Loucy (cell line): ENCODE data around the gene RFPL4AL1.

ENCODE experiments used
- H2AFZ ChIP-seq: fragments of 200-600 bp; sonication (generic); 2 replicates; pipeline ENCODE4 v1.6.0; 2016; ENCODE audit warnings: antibody characterized with exemption, mild to moderate bottlenecking, low read length, moderate library complexity
- H3F3A ChIP-seq: fragments of 200-600 bp; 2 replicates; pipeline ENCODE4 v1.6.0; 2016; ENCODE audit warnings: antibody characterized with exemption, low read depth, mild to moderate bottlenecking
- H3K27me3 ChIP-seq: fragments of 200-600 bp; sonication (generic); 2 replicates; pipeline ENCODE4 v1.6.1; 2014; ENCODE audit warnings: low read length, mild to moderate bottlenecking; ENCODE audit not compliant: insufficient read depth, poor library complexity, severe bottlenecking
- H3K36me3 ChIP-seq: fragments of 200-600 bp; sonication (generic); 2 replicates; pipeline ENCODE4 v1.6.1; 2016; ENCODE audit warnings: low read length; ENCODE audit not compliant: insufficient read depth
- H3K4me1 ChIP-seq: fragments of 200-600 bp; sonication (generic); 2 replicates; pipeline ENCODE4 v1.5.1; 2014; ENCODE audit warnings: low read length, mild to moderate bottlenecking; ENCODE audit not compliant: insufficient read depth, poor library complexity, severe bottlenecking
- H3K4me2 ChIP-seq: fragments of 200-600 bp; sonication (generic); 2 replicates; pipeline ENCODE4 v1.6.0; 2014; ENCODE audit warnings: antibody characterized with exemption, low read length, low read depth, mild to moderate bottlenecking; ENCODE audit not compliant: poor library complexity, severe bottlenecking
- H3K4me3 ChIP-seq: fragments of 200-600 bp; sonication (generic); 2 replicates; pipeline ENCODE4 v1.5.1; 2014; ENCODE audit warnings: low read length, mild to moderate bottlenecking, mixed read lengths; ENCODE audit not compliant: poor library complexity, severe bottlenecking
- H3K79me2 ChIP-seq: fragments of 200-600 bp; sonication (generic); 2 replicates; pipeline ENCODE4 v1.6.1; 2014; ENCODE audit warnings: low read length; ENCODE audit not compliant: insufficient read depth
- H3K9ac ChIP-seq: fragments of 200-600 bp; sonication (generic); 2 replicates; pipeline ENCODE4 v1.6.0; 2014; ENCODE audit warnings: mild to moderate bottlenecking, low read depth, low read length, moderate library complexity; ENCODE audit not compliant: poor library complexity, severe bottlenecking
- H3K9me2 ChIP-seq: fragments of 200-600 bp; sonication (generic); replicated peaks from 2 replicates; pipeline ENCODE4 v1.6.1; 2016; ENCODE audit warnings: low read depth, low read length, mixed read lengths
- H3K9me3 ChIP-seq: fragments of 200-600 bp; sonication (generic); 2 replicates; pipeline ENCODE4 v1.6.1; 2014; ENCODE audit warnings: mild to moderate bottlenecking, antibody characterized with exemption, low read length, low read depth; ENCODE audit not compliant: insufficient read depth
- H4K20me1 ChIP-seq: fragments of 200-600 bp; sonication (generic); 2 replicates; pipeline ENCODE4 v1.6.0; 2014; ENCODE audit warnings: antibody characterized with exemption, low read length, mild to moderate bottlenecking; ENCODE audit not compliant: insufficient read depth, poor library complexity, severe bottlenecking
- EZH2phosphoT487 ChIP-seq: fragments of 200-600 bp; IDR thresholded peaks from 2 replicates; pipeline ENCODE4 v1.6.1; 2018; ENCODE audit warnings: antibody characterized with exemption, mild to moderate bottlenecking, moderate library complexity, borderline replicate concordance
- TF ChIP-seq, protein P1 (sequence below): fragments of 200-600 bp; sonication (generic); conservative IDR thresholded peaks from 2 replicates; pipeline ENCODE4 v1.5.1; 2014; ENCODE audit warnings: mild to moderate bottlenecking, antibody characterized with exemption, low read length

RFPL4AL1 gene

DNA sequence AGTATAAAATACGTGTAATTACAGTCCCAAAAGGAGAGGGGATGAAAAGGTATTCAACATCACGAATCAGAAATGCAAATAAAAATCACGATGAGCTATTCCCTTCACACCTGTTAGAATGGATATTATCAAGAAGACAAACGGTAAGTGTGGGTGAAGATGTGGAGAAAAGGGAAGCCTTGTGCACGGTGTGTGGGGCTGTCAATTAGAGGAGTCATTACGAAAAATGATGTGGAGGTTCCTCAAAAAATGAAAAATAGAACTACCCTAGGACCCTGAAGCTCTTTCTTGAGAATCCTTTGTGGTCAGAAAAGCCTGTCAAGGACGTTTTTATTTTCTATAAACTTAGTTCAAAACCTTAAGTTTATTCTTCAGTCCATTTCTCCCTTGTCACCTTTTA lies 43.5 kb downstream of the RFPL4AL1 start:
- Histone ChIP-seq H3K4me1 (no peaks in the 10 kb centered on the region), H3K79me2 (no peaks in the 10 kb centered on the region), H2AFZ (no peak overlapping the region), H3K4me2 (no peak overlapping the region), H3K9ac (no peak overlapping the region), H3K27me3 (no peaks in the 10 kb centered on the region), H4K20me1 (no peaks in the 10 kb centered on the region), H3K9me2 (no peaks in the 10 kb centered on the region), H3F3A (no peaks in the 10 kb centered on the region), H3K9me3 (no peaks in the 10 kb centered on the region), H3K36me3 (no peaks in the 10 kb centered on the region), H3K4me3 (no peak overlapping the region)
- no peak for TF ChIP-seq EZH2phosphoT487
- TF ChIP-seq, protein P1, sequence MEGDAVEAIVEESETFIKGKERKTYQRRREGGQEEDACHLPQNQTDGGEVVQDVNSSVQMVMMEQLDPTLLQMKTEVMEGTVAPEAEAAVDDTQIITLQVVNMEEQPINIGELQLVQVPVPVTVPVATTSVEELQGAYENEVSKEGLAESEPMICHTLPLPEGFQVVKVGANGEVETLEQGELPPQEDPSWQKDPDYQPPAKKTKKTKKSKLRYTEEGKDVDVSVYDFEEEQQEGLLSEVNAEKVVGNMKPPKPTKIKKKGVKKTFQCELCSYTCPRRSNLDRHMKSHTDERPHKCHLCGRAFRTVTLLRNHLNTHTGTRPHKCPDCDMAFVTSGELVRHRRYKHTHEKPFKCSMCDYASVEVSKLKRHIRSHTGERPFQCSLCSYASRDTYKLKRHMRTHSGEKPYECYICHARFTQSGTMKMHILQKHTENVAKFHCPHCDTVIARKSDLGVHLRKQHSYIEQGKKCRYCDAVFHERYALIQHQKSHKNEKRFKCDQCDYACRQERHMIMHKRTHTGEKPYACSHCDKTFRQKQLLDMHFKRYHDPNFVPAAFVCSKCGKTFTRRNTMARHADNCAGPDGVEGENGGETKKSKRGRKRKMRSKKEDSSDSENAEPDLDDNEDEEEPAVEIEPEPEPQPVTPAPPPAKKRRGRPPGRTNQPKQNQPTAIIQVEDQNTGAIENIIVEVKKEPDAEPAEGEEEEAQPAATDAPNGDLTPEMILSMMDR, result no peak

DNA sequence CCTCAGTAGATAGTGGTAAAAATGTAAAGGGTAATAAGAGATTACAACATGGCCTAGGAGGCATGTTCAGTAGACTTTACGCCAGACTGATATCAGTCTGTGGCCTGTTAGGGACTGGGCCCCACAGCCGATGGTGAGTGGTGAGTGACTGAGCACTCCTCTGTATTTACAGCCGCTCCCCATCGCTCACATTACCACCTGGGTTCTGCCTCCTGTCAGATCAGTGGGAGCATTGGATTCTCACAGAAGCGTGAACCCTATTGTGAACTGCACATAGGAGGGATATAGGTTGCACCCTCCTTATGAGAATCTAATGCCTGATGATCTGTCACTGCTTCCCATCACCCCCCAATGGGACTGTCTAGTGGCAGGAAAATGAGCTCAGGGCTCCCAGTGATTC lies 45.0 kb downstream of the RFPL4AL1 start:
- H2AFZ ChIP-seq, result no peak overlapping the region
- H3K4me2 ChIP-seq, result no peak overlapping the region
- no peak overlapping the region for H3K4me3 ChIP-seq
- H3K79me2 ChIP-seq, result no peaks in the 10 kb centered on the region
- H3K9me2 ChIP-seq, result no peaks in the 10 kb centered on the region
- H3K4me1 ChIP-seq, result no peaks in the 10 kb centered on the region
- H3K9me3 ChIP-seq, result no peaks in the 10 kb centered on the region
- H4K20me1 ChIP-seq, result no peaks in the 10 kb centered on the region
- H3K27me3 ChIP-seq, result no peaks in the 10 kb centered on the region
- H3F3A ChIP-seq, result no peaks in the 10 kb centered on the region
- H3K36me3 ChIP-seq, result no peaks in the 10 kb centered on the region
- no peak overlapping the region for H3K9ac ChIP-seq
- no peak for TF ChIP-seq EZH2phosphoT487
- TF ChIP-seq, protein P1, result no peak

DNA sequence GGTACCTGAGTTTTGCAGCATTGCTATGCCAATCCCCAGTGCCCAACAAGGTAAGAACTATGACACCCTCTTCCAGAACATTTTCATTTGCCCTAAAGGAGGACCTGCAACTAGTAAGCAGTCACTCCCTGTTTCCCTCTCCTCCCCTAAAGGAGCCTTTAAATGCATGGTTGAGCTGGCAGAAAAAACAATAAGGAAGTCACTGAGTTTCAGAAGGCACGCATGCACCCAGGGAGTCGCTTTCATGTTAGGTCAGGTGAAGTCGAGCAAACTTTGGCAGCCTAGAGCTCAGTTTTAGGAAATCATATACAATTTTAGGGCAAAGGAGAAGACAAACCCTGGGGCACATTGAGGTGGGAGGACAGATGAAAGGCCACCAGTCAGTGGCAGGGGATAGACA lies 51.1 kb downstream of the RFPL4AL1 start:
- H3K9me3 ChIP-seq, result no peaks in the 10 kb centered on the region

More for the DNA sequence above, 51.1 kb downstream of the RFPL4AL1 start:
- Histone ChIP-seq H3K4me1 (no peaks in the 10 kb centered on the region), H3K9ac (no peak overlapping the region), H2AFZ (no peak overlapping the region), H3K9me2 (no peaks in the 10 kb centered on the region), H3K36me3 (no peaks in the 10 kb centered on the region), H3K4me3 (no peak overlapping the region), H3K79me2 (no peaks in the 10 kb centered on the region), H4K20me1 (no peaks in the 10 kb centered on the region), H3K4me2 (no peak overlapping the region), H3K27me3 (no peaks in the 10 kb centered on the region), H3F3A (no peaks in the 10 kb centered on the region)
- TF ChIP-seq, protein P1, result no peak
- TF ChIP-seq EZH2phosphoT487, result no peak
